Muscle layer of duodenum (tissue), 2 donors: ENCODE measurements around the gene DKK3.

Experiments used
- H3K27ac ChIP-seq: one replicate; pipeline ENCODE4 v1.7.0; 2013; ENCODE audit warnings: mild to moderate bottlenecking, low read length
- H3K27me3 ChIP-seq: one replicate; pipeline ENCODE4 v1.7.0; 2013; ENCODE audit warnings: low read depth, mild to moderate bottlenecking, control low read depth, low read length
- H3K36me3 ChIP-seq, 2 donors: one replicate each; pipeline ENCODE4 v1.7.0; 2013; ENCODE audit warnings: low read length in 2 of 2, control low read depth in 1 of 2, mild to moderate bottlenecking in 1 of 2; ENCODE audit not compliant: insufficient read depth in 2 of 2, control insufficient read depth in 1 of 2
- H3K4me1 ChIP-seq, 2 donors: one replicate each; pipeline ENCODE4 v1.7.0; 2013; ENCODE audit warnings: low read length in 2 of 2, mild to moderate bottlenecking in 2 of 2, control low read depth in 1 of 2, moderate library complexity in 1 of 2; ENCODE audit not compliant: insufficient read depth in 2 of 2, control insufficient read depth in 1 of 2
- H3K4me3 ChIP-seq, 2 donors: one replicate each; pipeline ENCODE4 v1.7.0; 2013; ENCODE audit warnings: low read length in 2 of 2, low read depth in 1 of 2, mild to moderate bottlenecking in 1 of 2
- H3K9me3 ChIP-seq, 2 donors: one replicate each; pipeline ENCODE4 v1.7.0; 2013; ENCODE audit warnings: low read length in 2 of 2, control low read depth in 1 of 2, mild to moderate bottlenecking in 1 of 2; ENCODE audit not compliant: control insufficient read depth in 1 of 2
- donor health status: healthy.

Gene DKK3

DNA sequence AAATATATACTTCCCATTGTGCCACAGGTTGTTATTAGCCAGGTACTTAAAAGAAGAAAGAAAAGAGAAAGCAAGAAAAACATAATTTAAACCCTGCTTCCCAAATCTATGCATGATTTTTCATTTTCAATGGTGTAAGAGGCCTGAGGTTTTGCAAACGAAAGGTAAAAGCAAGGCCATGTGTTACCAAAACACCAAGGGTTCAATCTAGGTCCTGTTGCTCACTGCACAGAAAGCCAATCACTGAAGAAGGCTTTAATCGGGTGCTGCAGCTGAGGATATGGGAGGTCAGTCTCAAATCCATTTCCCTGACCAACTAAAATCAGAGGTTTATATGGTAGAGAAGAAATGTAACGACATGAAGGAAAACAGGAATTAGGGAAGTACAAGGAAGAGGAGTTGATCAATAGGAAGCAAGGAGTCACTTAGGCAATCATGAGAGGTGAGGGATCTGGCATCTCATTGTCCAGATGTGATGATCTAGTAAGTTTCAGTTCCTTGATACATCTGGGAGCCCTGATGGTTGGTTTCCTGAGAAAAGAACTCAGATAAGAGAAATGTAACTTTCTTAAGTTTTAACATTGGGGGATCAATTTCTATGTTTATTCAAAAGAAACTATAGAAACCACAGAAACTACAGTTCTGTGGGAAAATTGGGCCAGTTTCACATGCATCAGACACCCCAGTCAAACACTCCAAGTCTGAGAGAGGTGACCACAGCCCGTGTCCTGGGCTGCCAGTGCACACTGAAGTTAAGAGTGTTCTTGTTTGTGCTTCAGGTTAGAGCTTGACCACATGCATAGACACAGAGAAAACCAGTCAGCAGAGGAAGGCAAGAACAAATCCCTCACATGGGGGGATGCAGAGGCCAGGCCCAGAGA is 18.1 kb upstream of the DKK3 start:
- H3K9me3 ChIP-seq, result no peaks in the 10 kb centered on the region
- no peak overlapping the region for H3K27ac ChIP-seq
- H3K36me3 ChIP-seq, result no peaks in the 10 kb centered on the region
- H3K4me3 ChIP-seq, result no peak overlapping the region
- H3K4me1 ChIP-seq, result no peaks in the 10 kb centered on the region
- H3K27me3 ChIP-seq, result no peaks in the 10 kb centered on the region

DNA sequence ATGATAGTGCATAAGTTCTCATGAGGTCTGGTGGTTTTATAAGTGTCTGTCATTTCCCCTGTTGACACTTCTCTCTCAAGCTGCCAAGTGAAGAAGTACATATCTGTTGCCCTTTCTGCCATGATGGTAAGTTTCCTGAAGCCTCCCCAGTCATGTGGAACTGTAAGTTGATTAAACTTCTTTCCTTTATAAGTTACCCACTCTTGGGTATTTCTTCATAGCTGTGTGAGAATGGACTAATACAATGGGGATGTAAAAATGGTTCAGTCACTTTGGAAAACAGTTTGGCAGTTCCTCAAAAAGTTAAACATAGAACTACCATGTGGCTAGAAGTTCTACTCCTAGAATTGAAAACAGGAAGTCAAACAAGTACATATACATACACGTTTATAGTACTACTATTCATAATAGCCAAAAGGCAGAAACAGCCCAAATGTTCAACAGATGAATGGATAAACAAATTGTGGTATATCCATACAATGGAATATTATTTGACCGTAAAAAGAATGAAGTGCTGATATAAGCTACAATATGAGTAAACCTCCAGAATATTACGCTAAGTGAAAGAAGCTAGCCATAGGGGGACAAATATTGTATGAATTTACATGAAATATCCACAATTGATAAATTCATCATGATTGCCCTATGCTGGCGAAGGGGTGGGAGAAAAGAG is 16.0 kb upstream of the DKK3 start:
- H3K4me1 ChIP-seq, result no peaks in the 10 kb centered on the region
- no peaks in the 10 kb centered on the region for H3K36me3 ChIP-seq
- no peak overlapping the region for H3K4me3 ChIP-seq
- H3K27ac ChIP-seq, result no peak overlapping the region
- H3K27me3 ChIP-seq, result no peaks in the 10 kb centered on the region
- no peaks in the 10 kb centered on the region for H3K9me3 ChIP-seq

DNA sequence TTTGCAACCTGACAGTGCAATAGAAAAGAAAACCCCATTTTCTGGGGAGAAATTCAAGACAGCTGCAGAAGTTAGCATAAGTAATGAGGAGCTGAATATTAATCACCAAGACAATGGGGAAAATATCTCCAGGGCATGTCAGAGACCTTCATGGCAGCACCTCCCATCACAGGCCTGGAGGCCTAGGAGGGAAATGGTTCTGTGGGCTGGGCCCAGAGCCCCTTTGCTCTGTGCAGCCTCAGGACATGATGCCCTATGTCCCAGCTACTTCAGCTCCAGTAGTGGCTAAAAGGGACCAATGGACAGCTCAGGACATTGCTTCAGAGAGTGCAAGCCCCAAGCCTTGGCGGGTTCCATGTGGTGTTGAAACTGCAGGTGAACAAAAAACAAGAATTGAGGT is 14.6 kb upstream of the DKK3 start:
- Histone ChIP-seq H3K36me3 (no peaks in the 10 kb centered on the region), H3K9me3 (no peaks in the 10 kb centered on the region), H3K4me1 (peaks cover 0 to 2% of the 10 kb centered on the region in 2 donors), H3K27me3 (no peaks in the 10 kb centered on the region), H3K4me3 (no peak overlapping the region), H3K27ac (no peak overlapping the region)

DNA sequence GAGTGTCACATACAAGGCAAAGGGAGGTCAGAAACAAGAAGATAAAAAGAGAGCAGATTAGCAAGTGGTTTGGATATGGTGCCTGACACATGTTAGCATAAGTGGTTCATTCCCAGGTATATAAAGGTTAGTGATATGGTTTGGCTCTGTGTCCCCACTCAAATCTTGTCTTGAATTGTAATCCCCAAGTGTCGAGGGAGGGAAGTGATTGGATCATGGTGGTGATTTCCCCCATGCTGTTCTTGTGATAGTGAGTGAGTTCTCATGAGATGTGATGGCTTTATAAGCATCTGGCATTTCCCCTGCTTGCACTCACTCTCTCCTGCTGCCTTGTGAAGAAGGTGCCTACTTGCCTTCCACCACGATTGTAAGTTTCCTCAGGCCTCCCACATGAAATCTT is 12.1 kb upstream of the DKK3 start:
- no peak overlapping the region for H3K4me3 ChIP-seq
- H3K27ac ChIP-seq, result no peak overlapping the region
- no peaks in the 10 kb centered on the region for H3K27me3 ChIP-seq
- no peaks in the 10 kb centered on the region for H3K36me3 ChIP-seq
- H3K4me1 ChIP-seq, result peaks cover 0 to 9% of the 10 kb centered on the region in 2 donors
- H3K9me3 ChIP-seq, result no peaks in the 10 kb centered on the region

GRCh38 chr11:12019866-12020416 is 11.5 kb upstream of the DKK3 start:
- Histone ChIP-seq H3K36me3 (no peaks in the 10 kb centered on the region), H3K27me3 (no peaks in the 10 kb centered on the region), H3K4me3 (no peak overlapping the region), H3K4me1 (peaks cover 0 to 9% of the 10 kb centered on the region in 2 donors), H3K27ac (peak overlapping the region; percentile 21), H3K9me3 (no peaks in the 10 kb centered on the region)

- Histone ChIP-seq H3K9me3 (no peaks in the 10 kb centered on the region), H3K36me3 (no peaks in the 10 kb centered on the region), H3K27me3 (no peaks in the 10 kb centered on the region), H3K4me1 (peaks cover 0 to 9% of the 10 kb centered on the region in 2 donors), H3K27ac (peak overlapping the region; percentile 21), H3K4me3 (no peak overlapping the region)
These were observed 10.9 kb upstream of the DKK3 start for GRCh38 chr11:12019337-12019736.

GRCh38 chr11:12017865-12018453 is 9.5 kb upstream of the DKK3 start:
- Histone ChIP-seq H3K27me3 (no peaks in the 10 kb centered on the region), H3K4me3 (no peak overlapping the region), H3K27ac (no peak overlapping the region), H3K9me3 (no peaks in the 10 kb centered on the region), H3K4me1 (peaks cover 0 to 9% of the 10 kb centered on the region in 2 donors), H3K36me3 (no peaks in the 10 kb centered on the region)

DNA sequence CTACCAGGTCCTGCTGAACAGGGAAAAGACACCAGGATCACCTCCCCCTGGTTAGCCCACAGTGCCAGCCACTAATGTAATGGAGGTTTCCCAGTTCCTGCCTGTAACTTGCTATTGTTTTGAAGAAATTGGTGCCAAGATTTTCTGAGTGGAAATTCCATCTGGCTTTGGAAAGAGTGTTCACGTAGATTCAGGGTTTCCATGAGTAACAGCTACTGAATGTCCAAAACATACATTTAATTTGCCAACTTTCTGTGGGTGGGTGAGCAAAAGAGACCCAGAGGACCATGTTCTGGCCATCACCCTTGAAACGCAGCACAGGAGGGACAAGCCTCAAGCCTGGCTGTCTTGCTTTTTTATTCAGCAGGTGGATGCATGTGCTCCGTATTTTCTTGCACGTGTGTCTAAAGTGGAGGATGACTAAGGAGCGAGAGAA is 8.8 kb upstream of the DKK3 start:
- Histone ChIP-seq H3K27me3 (no peaks in the 10 kb centered on the region), H3K4me1 (peaks cover 0 to 9% of the 10 kb centered on the region in 2 donors), H3K27ac (peak overlapping the region; percentile 5), H3K9me3 (no peaks in the 10 kb centered on the region), H3K36me3 (no peaks in the 10 kb centered on the region), H3K4me3 (no peak overlapping the region)

GRCh38 chr11:12016246-12016645 is 7.8 kb upstream of the DKK3 start:
- Histone ChIP-seq H3K27ac (no peak overlapping the region), H3K36me3 (no peaks in the 10 kb centered on the region), H3K4me3 (no peak overlapping the region), H3K4me1 (peaks cover 0 to 9% of the 10 kb centered on the region in 2 donors), H3K27me3 (no peaks in the 10 kb centered on the region), H3K9me3 (no peaks in the 10 kb centered on the region)

DNA sequence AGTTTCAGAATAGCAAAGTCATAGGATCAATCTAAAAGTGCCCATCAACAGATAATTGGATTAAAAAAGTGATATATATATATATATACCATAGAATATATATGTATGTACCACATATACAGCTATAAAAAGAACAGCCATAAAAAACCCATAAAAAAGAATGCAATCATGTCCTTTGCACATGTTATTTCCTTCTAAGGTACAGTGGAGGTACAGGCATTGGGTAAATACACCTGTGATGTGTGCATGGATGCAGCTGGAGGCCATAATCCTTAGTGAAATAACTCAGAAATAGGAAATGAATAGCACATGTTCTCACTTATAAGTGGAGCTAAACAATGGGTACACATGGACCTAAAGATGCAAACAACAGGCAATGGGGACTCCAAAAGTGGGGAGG is 7.1 kb upstream of the DKK3 start:
- Histone ChIP-seq H3K4me3 (no peak overlapping the region), H3K27me3 (no peaks in the 10 kb centered on the region)

DNA sequence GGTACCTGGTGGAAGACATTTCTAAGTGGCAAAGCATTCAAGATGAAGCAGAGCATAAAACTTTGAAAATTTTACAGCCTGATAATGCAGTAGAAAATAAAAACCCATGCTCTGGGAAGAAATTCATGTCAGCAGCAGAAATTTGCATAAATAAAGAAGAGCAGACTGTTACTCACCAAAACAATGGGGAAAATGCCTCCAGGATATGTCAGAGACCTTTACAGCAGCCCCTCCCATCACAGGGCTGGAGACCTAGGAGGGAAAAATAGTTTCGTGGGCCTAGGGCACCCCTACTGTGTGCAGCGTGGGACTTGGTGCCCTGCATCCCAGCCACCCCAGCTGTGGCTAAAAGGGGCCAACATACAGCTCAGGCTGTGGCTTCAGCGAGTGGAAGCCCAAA is 5.4 kb upstream of the DKK3 start:
- Histone ChIP-seq H3K4me3 (no peak overlapping the region), H3K27ac (no peak overlapping the region), H3K27me3 (no peaks in the 10 kb centered on the region), H3K36me3 (no peaks in the 10 kb centered on the region), H3K4me1 (peaks cover 0 to 9% of the 10 kb centered on the region in 2 donors), H3K9me3 (no peaks in the 10 kb centered on the region)

More for the DNA sequence above, 7.1 kb upstream of the DKK3 start:
- H3K4me1 ChIP-seq, result peaks cover 0 to 9% of the 10 kb centered on the region in 2 donors
- H3K36me3 ChIP-seq, result no peaks in the 10 kb centered on the region
- H3K9me3 ChIP-seq, result no peaks in the 10 kb centered on the region
- no peak overlapping the region for H3K27ac ChIP-seq
